ENCODE results near the gene MTX3. TPM values are rescaled to one million over a fixed set of nuclear protein-coding genes. Genes with fewer than 3 reads are reported as not detected.
A peak's percentile ranks its signal among the peaks of the same experiment; 100 is the strongest.

Gene MTX3
- total RNA-seq, 1 donor from 2014 or later = 28.4 TPM

- H3K36me3 Mint-ChIP-seq = peaks cover 6% of the 10 kb centered on the region
- TF ChIP-seq, protein P1, sequence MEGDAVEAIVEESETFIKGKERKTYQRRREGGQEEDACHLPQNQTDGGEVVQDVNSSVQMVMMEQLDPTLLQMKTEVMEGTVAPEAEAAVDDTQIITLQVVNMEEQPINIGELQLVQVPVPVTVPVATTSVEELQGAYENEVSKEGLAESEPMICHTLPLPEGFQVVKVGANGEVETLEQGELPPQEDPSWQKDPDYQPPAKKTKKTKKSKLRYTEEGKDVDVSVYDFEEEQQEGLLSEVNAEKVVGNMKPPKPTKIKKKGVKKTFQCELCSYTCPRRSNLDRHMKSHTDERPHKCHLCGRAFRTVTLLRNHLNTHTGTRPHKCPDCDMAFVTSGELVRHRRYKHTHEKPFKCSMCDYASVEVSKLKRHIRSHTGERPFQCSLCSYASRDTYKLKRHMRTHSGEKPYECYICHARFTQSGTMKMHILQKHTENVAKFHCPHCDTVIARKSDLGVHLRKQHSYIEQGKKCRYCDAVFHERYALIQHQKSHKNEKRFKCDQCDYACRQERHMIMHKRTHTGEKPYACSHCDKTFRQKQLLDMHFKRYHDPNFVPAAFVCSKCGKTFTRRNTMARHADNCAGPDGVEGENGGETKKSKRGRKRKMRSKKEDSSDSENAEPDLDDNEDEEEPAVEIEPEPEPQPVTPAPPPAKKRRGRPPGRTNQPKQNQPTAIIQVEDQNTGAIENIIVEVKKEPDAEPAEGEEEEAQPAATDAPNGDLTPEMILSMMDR (IDR thresholded peaks at IDR 0.05; ENCODE audit: unreplicated experiment) = no peak
- no peak for DNase-seq (ENCODE audit: low spot score in 2 of 2, unreplicated experiment in 2 of 2)
- H3K4me1 Mint-ChIP-seq = peaks cover 19% of the 10 kb centered on the region
- H3K4me3 Mint-ChIP-seq = no peak overlapping the region
- H3K27me3 Mint-ChIP-seq (ENCODE audit: low read depth) = peaks cover 11% of the 10 kb centered on the region
- H3K9me3 Mint-ChIP-seq = no peaks in the 10 kb centered on the region
- no peak overlapping the region for H3K27ac Mint-ChIP-seq
Measured at GRCh38 chr5:79992891-79993657, 2.0 kb upstream of the MTX3 start.

DNA sequence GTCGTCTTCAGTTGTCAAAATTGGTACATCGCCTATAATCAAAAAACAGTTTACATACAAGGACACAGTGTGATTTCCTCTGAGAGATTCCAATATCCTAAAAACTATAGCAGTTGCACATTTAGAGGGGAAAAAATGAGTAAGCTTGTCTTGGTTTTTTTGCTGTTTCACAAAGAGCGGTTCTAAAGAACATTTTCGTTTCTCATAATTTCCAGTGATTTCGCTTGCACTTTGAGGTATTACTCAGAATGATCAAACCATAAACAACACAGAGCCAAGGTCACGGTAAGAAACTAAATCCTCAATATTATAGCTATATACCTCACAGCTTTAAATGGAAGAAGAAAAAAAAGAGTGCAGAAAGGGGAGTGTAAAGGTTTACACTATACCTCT is 861 bp downstream of the MTX3 start:
- peaks cover 21% of the 10 kb centered on the region for H3K36me3 Mint-ChIP-seq
- peaks cover 7% of the 10 kb centered on the region for H3K27me3 Mint-ChIP-seq (ENCODE audit: low read depth)
- TF ChIP-seq, protein P1 (IDR thresholded peaks at IDR 0.05; ENCODE audit: unreplicated experiment) = no peak
- peaks cover 19% of the 10 kb centered on the region for H3K4me1 Mint-ChIP-seq
- peak overlapping the region; percentile 98 for H3K27ac Mint-ChIP-seq
- no peak for DNase-seq (ENCODE audit: low spot score in 2 of 2, unreplicated experiment in 2 of 2)
- H3K9me3 Mint-ChIP-seq = no peaks in the 10 kb centered on the region
- H3K4me3 Mint-ChIP-seq = peak overlapping the region; percentile 89

DNA sequence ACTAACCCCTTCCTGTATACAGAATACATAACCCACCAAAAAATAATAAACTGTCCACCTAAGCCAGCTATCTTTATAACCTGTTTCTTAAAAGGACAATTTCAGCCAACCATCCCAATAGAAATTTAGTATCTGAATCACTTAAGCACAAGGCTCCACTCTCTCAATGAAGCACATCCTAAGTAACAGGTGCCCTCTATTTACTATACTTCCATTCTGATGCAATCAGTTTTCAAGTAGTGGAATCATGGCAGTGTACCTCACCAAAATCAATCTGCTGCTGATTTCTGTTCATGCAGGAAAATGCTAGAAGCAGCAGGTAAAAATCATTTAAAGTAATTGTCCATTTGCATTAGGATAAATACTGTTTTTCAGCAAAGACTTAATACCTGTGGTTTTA is 4.8 kb downstream of the MTX3 start:
- TF ChIP-seq, protein P1 (IDR thresholded peaks at IDR 0.05; ENCODE audit: unreplicated experiment) = no peak
- Mint-ChIP-seq H3K27ac (no peak overlapping the region), H3K4me3 (no peak overlapping the region), H3K36me3 (peaks cover 46% of the 10 kb centered on the region), H3K9me3 (no peaks in the 10 kb centered on the region), H3K27me3 (ENCODE audit: low read depth) (no peaks in the 10 kb centered on the region), H3K4me1 (peaks cover 10% of the 10 kb centered on the region)
- no peak for DNase-seq (ENCODE audit: low spot score in 2 of 2, unreplicated experiment in 2 of 2)

GRCh38 chr5:79985288-79985687 is 5.8 kb downstream of the MTX3 start:
- H3K36me3 Mint-ChIP-seq = peaks cover 50% of the 10 kb centered on the region
- no peak overlapping the region for H3K4me3 Mint-ChIP-seq
- H3K27ac Mint-ChIP-seq = no peak overlapping the region
- H3K27me3 Mint-ChIP-seq (ENCODE audit: low read depth) = no peaks in the 10 kb centered on the region
- no peaks in the 10 kb centered on the region for H3K9me3 Mint-ChIP-seq
- DNase-seq (ENCODE audit: low spot score in 2 of 2, unreplicated experiment in 2 of 2) = no peak
- TF ChIP-seq, protein P1 (IDR thresholded peaks at IDR 0.05; ENCODE audit: unreplicated experiment) = no peak
- peaks cover 5% of the 10 kb centered on the region for H3K4me1 Mint-ChIP-seq

GRCh38 chr5:79984363-79984762 is 6.7 kb downstream of the MTX3 start:
- DNase-seq (ENCODE audit: low spot score in 2 of 2, unreplicated experiment in 2 of 2) = no peak
- TF ChIP-seq, protein P1 (IDR thresholded peaks at IDR 0.05; ENCODE audit: unreplicated experiment) = no peak
- Mint-ChIP-seq H3K27ac (no peak overlapping the region), H3K4me3 (no peak overlapping the region), H3K9me3 (no peaks in the 10 kb centered on the region), H3K36me3 (peaks cover 53% of the 10 kb centered on the region), H3K27me3 (ENCODE audit: low read depth) (no peaks in the 10 kb centered on the region), H3K4me1 (no peaks in the 10 kb centered on the region)

All from mesothelial cell of epicardium (in vitro differentiated cells).